IMR-90 (cell line): ENCODE results near the gene GJC2. TPM values are rescaled to one million over a fixed set of nuclear protein-coding genes. Genes with fewer than 3 reads are reported as not detected.
A peak's percentile ranks its signal among the peaks of the same experiment; 100 is the strongest.

Experiments used
- ATAC-seq: fragments of 200-7000 bp; cut with Tn5 transposase; 2 replicates; pipeline ENCODE4 v1.9.1; 2020; ENCODE audit warnings: low read depth, mild to moderate bottlenecking, moderate library complexity
- BruUV-seq: library from RNA; stranded (reverse); fragments of 400-500 nt; replicated peaks from 2 replicates; lab custom pipeline; 2021; lab: Mats Ljungman, UMichigan
- CTCF ChIA-PET: fragments of 300-600 bp; formaldehyde crosslinking; extraction: SDS; loops from one replicate; lab custom pipeline; 2021; ENCODE audit warnings: antibody characterized with exemption; lab: Yijun Ruan, JAX
- POLR2A ChIA-PET: fragments of 300-600 bp; sonication (Branson Sonifier 250); formaldehyde crosslinking; loops from one replicate; lab custom pipeline; 2022; ENCODE audit warnings: antibody characterized with exemption; ENCODE audit not compliant: unreplicated experiment; lab: Charles Lee
- DNase-seq: peaks from one replicate; pipeline ENCODE4 v3.0.0; 2013
- H2AFZ ChIP-seq: replicated peaks from 2 replicates; pipeline ENCODE3; 2013; ENCODE audit warnings: low read length, mild to moderate bottlenecking; ENCODE audit not compliant: poor library complexity
- H2AK5ac ChIP-seq: 2 replicates; pipeline ENCODE4 v1.6.1; 2013; ENCODE audit warnings: low read depth, low read length, inconsistent platforms
- H2AK9ac ChIP-seq: replicated peaks from 2 replicates; pipeline ENCODE3; 2013; ENCODE audit warnings: mild to moderate bottlenecking, low read depth, low read length, moderate library complexity; ENCODE audit not compliant: poor library complexity
- H2BK120ac ChIP-seq: 2 replicates; pipeline ENCODE4 v1.6.1; 2013; ENCODE audit warnings: low read depth, low read length, inconsistent platforms
- H2BK15ac ChIP-seq: 3 replicates; pipeline ENCODE4 v1.6.1; 2013; ENCODE audit warnings: low read depth, low read length, inconsistent platforms
- H2BK20ac ChIP-seq: 2 replicates; pipeline ENCODE4 v1.6.1; 2013; ENCODE audit warnings: low read depth, mild to moderate bottlenecking, inconsistent platforms, low read length, moderate library complexity
- H2BK5ac ChIP-seq: 2 replicates; pipeline ENCODE4 v1.6.1; 2013; ENCODE audit warnings: mild to moderate bottlenecking, low read depth, low read length, inconsistent platforms; ENCODE audit not compliant: poor library complexity, severe bottlenecking
- H3K14ac ChIP-seq: replicated peaks from 2 replicates; pipeline ENCODE4 v1.6.1; 2013; ENCODE audit warnings: low read depth, low read length, inconsistent platforms
- H3K18ac ChIP-seq: 2 replicates; pipeline ENCODE4 v1.6.1; 2013; ENCODE audit warnings: low read depth, low read length, control low read depth
- H3K23ac ChIP-seq: 2 replicates; pipeline ENCODE4 v1.6.1; 2013; ENCODE audit warnings: low read depth, low read length, inconsistent platforms
- H3K27ac ChIP-seq: 2 replicates; pipeline ENCODE4 v1.5.1; 2013; ENCODE audit warnings: mild to moderate bottlenecking, control low read depth, low read length; ENCODE audit not compliant: insufficient read depth
- H3K27me3 ChIP-seq: 2 replicates; pipeline ENCODE4 v1.6.1; 2013; ENCODE audit warnings: low read length; ENCODE audit not compliant: control insufficient read depth, insufficient read depth
- H3K36me3 ChIP-seq: 2 replicates; pipeline ENCODE4 v1.6.1; 2013; ENCODE audit warnings: low read length, mixed read lengths; ENCODE audit not compliant: control insufficient read depth, insufficient read depth
- H3K4ac ChIP-seq: 2 replicates; pipeline ENCODE4 v1.6.1; 2013; ENCODE audit warnings: low read depth, low read length, inconsistent platforms
- H3K4me1 ChIP-seq: 2 replicates; pipeline ENCODE4 v1.6.1; 2013; ENCODE audit warnings: low read length, mixed read lengths; ENCODE audit not compliant: control insufficient read depth, insufficient read depth
- H3K4me2 ChIP-seq: 2 replicates; pipeline ENCODE4 v1.6.1; 2013; ENCODE audit warnings: low read depth, mild to moderate bottlenecking, control low read depth, low read length, moderate library complexity
- H3K4me3 ChIP-seq: 2 replicates; pipeline ENCODE4 v1.5.1; 2013; ENCODE audit warnings: low read depth, mild to moderate bottlenecking, control low read depth, low read length, moderate library complexity; ENCODE audit not compliant: insufficient read depth
- H3K56ac ChIP-seq: 2 replicates; pipeline ENCODE4 v1.6.1; 2013; ENCODE audit warnings: low read length, inconsistent platforms; ENCODE audit not compliant: insufficient read depth; ENCODE audit errors: extremely low read depth
- H3K79me1 ChIP-seq, 2 experiments: 2 replicates each; pipeline ENCODE4 v1.6.1; 2013; ENCODE audit warnings: low read length in 2 of 2, inconsistent platforms in 1 of 2, low read depth in 1 of 2
- H3K9ac ChIP-seq: 2 replicates; pipeline ENCODE4 v1.6.1; 2013; ENCODE audit warnings: low read depth, low read length, control low read depth
- H3K9me1 ChIP-seq: 2 replicates; pipeline ENCODE4 v1.6.1; 2013; ENCODE audit warnings: low read length, inconsistent platforms; ENCODE audit not compliant: insufficient read depth
- H3K9me3 ChIP-seq: 2 replicates; pipeline ENCODE4 v1.6.1; 2013; ENCODE audit warnings: low read length; ENCODE audit not compliant: control insufficient read depth, insufficient read depth
- H4K20me1 ChIP-seq: 2 replicates; pipeline ENCODE4 v1.6.1; 2013; ENCODE audit warnings: low read length, inconsistent platforms; ENCODE audit not compliant: insufficient read depth
- H4K5ac ChIP-seq: 2 replicates; pipeline ENCODE4 v1.6.1; 2013; ENCODE audit warnings: mild to moderate bottlenecking, low read depth, low read length, control low read depth
- H4K8ac ChIP-seq, 2 experiments: 2 replicates each; pipeline ENCODE4 v1.6.1; 2013; ENCODE audit warnings: low read depth in 2 of 2, low read length in 2 of 2, control low read depth in 1 of 2, inconsistent platforms in 1 of 2
- H4K91ac ChIP-seq: 2 replicates; pipeline ENCODE4 v1.6.1; 2013; ENCODE audit warnings: low read depth, low read length, inconsistent platforms; ENCODE audit not compliant: insufficient read depth
- MAZ ChIP-seq: IDR thresholded peaks from 2 replicates; pipeline ENCODE4 v1.6.1; 2012; ENCODE audit warnings: low read depth, mild to moderate bottlenecking, low read length, improper control_type of control experiment, moderate library complexity, borderline replicate concordance
- MXI1 ChIP-seq: IDR thresholded peaks from 2 replicates; pipeline ENCODE4 v1.6.1; 2012; ENCODE audit warnings: low read depth, mild to moderate bottlenecking, low read length, moderate library complexity, borderline replicate concordance
- RAD21 ChIP-seq: IDR thresholded peaks from 2 replicates; pipeline ENCODE4 v1.6.1; 2012; ENCODE audit warnings: low read length, improper control_type of control experiment
- WGBS, 2 experiments: methylation state at CpG; one replicate each; pipeline versions ENCODE4 v1.1.5 to v1.1.7; 2013; ENCODE audit warnings: missing lambda C conversion rate in 2 of 2; ENCODE audit not compliant: insufficient read length in 1 of 2; ENCODE audit errors: extremely low coverage in 2 of 2; 5-methylcytosine and 5-hydroxymethylcytosine counted together
- dilution Hi-C: fragments of 300-500 bp; cut with HindIII; formaldehyde crosslinking; loops from one replicate; pipeline ENCODE4 v1.14.3; 2018; ENCODE audit warnings: low sequenced_read_pairs; ENCODE audit not compliant: unreplicated experiment
- in situ Hi-C: fragments of 300-500 bp; cut with MboI; formaldehyde crosslinking; loops from 3 replicates; pipeline ENCODE4 v1.14.3; 2019; ENCODE audit warnings: low sequenced_read_pairs, inconsistent platforms, mixed read lengths
- intact Hi-C: fragments of 100-400 bp; cut with micrococcal nuclease; formaldehyde crosslinking; loops from 2 replicates; pipeline ENCODE4 v1.10.0; 2022
- polyA plus RNA-seq, 3 experiments: library from polyadenylated mRNA; depleted of rRNA; stranded (reverse); fragments of >200 nt; gene quantifications; 2 replicates each; pipeline ENCODE4 v1.2.3, GENCODE V29; 2012; ENCODE audit warnings: low replicate concordance in 1 of 3
- total RNA-seq: library from RNA; depleted of rRNA; stranded (reverse); fragments of >200 nt; gene quantifications from 2 replicates; pipeline ENCODE4 v1.2.3, GENCODE V29; 2012
- TF ChIP-seq, protein P1 (sequence below): fragments of 150-350 bp; IDR thresholded peaks from 2 replicates; pipeline ENCODE4 v1.6.1; 2017; ENCODE audit warnings: mild to moderate bottlenecking, antibody characterized with exemption, low read length, low read depth

Gene GJC2
- total and polyA plus RNA-seq, 2 of the 4 experiments (the other 2 are of a cell fraction): 1.1 to 1.7 TPM

DNA sequence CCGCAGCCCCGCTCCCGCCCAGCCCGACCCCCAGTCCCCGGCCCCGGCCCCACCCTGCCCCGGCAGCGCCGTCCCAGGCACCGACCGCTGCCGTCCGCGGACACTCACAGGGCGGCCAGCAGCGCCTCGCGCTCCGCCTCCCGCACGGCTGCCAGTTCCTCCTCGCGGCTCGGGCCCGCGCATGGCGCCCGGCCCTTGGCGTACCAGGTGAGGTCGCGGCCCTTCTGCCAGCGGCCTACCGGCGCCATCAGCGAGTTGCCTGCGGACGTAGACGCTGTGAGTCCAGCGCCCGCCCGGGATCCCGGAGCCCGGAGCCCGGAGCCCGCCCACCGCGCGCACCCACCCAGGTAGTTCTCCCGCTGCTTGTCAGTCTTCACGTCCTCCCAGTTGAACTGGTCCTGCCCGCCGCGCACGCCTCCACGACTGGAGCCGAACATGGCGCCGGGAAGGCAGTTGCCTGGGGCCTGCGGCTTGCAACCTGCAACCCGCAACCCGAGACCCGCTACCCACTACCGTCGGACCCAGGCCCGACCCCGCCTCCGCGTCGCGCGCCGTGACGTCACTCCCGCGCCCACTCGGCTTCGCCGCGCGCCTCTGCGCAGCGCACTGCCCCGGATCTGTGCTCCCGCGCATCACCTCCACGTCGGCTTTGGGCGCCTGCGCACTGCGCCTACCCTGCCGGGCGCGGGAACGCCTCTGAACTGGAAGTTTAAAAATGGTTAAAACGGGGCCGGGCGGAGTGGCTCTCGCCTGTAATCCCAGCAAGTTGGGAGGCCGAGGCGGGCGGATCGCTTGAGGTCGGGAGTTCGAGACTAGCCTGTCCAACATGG lies 46.7 kb upstream of the GJC2 start, which contains the start of gene C1orf35:
Gene C1orf35, minus strand, starts transcription at position 535 of the 830 bp plus-strand sequence. Its CDS starts 98 bp downstream, at position 437.
- peak within 1 kb of the TSS; percentile 71 for H3K4me2 ChIP-seq
- no peak within 1 kb of the TSS; the same call in 1 of the 2 replicates for H2BK120ac ChIP-seq
- H4K8ac ChIP-seq: peak within 1 kb of the TSS; percentile 88 to 97
- 3% methylated on average over 29 of the region's 104 CpGs; no CpG with 5 or more reads in 1 of the 2 experiments for WGBS, 2 experiments
- no peak within 1 kb of the TSS for H3K14ac ChIP-seq
- H3K18ac ChIP-seq: no peak within 1 kb of the TSS
- H2AFZ ChIP-seq: peak within 1 kb of the TSS; percentile 100
- no peaks in the 10 kb centered on the region for H3K27me3 ChIP-seq
- intact Hi-C loops: loop anchor here (1.0 to 5.0 kb wide), 3 partner anchors 18 to 104 kb away; partner anchors contain the start of gene GUK1
- H3K79me1 ChIP-seq: peaks cover 7 to 56% of the 10 kb centered on the region in 2 experiments; a peak in 3 of 4 replicates
- H2BK20ac ChIP-seq: no peak within 1 kb of the TSS; the same call in 1 of the 2 replicates
- no peaks in the 10 kb centered on the region for H3K9me3 ChIP-seq
- peaks cover 7% of the 10 kb centered on the region; the same call in 1 of the 2 replicates for H3K4me1 ChIP-seq
- peak within 1 kb of the TSS; percentile 70 for H3K9ac ChIP-seq
- peak within 1 kb of the TSS; percentile 93 for H2AK9ac ChIP-seq
- TF ChIP-seq, protein P1, sequence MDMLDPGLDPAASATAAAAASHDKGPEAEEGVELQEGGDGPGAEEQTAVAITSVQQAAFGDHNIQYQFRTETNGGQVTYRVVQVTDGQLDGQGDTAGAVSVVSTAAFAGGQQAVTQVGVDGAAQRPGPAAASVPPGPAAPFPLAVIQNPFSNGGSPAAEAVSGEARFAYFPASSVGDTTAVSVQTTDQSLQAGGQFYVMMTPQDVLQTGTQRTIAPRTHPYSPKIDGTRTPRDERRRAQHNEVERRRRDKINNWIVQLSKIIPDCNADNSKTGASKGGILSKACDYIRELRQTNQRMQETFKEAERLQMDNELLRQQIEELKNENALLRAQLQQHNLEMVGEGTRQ: no peak
- peak; percentile 67; the same call in 1 of the 2 replicates for TF ChIP-seq MAZ
- TF ChIP-seq RAD21: no peak
- peak; percentile 67 for TF ChIP-seq MXI1
- peak within 1 kb of the TSS; percentile 49; the same call in 1 of the 2 replicates for H3K27ac ChIP-seq
- H4K20me1 ChIP-seq: peaks cover 39% of the 10 kb centered on the region
- peak within 1 kb of the TSS; percentile 89 for H2AK5ac ChIP-seq
- peak within 1 kb of the TSS; percentile 74; the same call in 1 of the 2 replicates for H3K23ac ChIP-seq
- peak; percentile 92 for ATAC-seq
- CTCF ChIA-PET: no interaction called here
- in situ Hi-C loops: no loop called here
- H3K9me1 ChIP-seq: peaks cover 13% of the 10 kb centered on the region
- H2BK5ac ChIP-seq: no peak within 1 kb of the TSS
- peak within 1 kb of the TSS; percentile 62 for H3K4me3 ChIP-seq
- H3K56ac ChIP-seq: no peak within 1 kb of the TSS
- H3K4ac ChIP-seq: peak within 1 kb of the TSS; percentile 64
- dilution Hi-C loops: no loop called here
- peak within 1 kb of the TSS; percentile 33 for H4K91ac ChIP-seq
- peak within 1 kb of the TSS; percentile 40; the same call in 1 of the 2 replicates for H4K5ac ChIP-seq
- peak; percentile 88 for DNase-seq
- TSS peak; percentile 57 for BruUV-seq
- peaks cover 40% of the 10 kb centered on the region for H3K36me3 ChIP-seq
- POLR2A ChIA-PET: no interaction called here
- no peak within 1 kb of the TSS for H2BK15ac ChIP-seq
